ENCODE measurements around the gene SDHAF1.

The SDHAF1 gene

DNA sequence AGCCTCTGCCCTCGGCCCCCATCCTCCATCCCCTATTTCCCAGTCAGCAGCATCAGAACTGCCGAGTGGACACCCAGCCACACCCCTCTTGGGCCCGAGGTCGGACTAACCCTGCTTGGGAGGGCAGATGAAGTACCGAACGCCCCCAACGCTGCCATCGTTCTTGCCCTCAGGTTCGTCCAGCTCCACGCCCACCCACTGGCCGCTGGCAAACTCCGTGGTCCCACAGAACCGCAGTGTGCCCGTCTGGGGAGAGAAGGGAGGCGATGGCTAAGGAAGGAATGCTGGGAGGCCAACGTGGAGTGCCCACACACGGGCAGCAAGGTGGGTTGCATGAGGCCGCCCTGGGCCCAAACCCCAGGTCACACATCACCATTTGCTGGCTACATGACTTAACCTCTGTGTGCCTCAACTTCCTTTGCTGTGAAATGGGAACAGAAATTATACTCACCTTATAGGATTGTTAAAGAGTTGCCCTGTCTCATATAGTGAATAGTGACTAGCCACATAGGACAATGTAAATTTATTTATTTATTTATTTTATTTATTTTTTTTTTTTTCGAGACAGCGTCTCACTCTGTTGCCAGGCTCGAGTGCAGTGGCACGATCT, 24.2 kb downstream of the SDHAF1 start:
- Histone ChIP-seq H3K4me1 (ENCODE audit: control insufficient read depth in 2 of 2, insufficient read depth in 2 of 2, low read length in 2 of 2) (peaks cover 5% of the 10 kb centered on the region in 2 donors), H3K9ac (ENCODE audit: low read depth in 1 of 2, low read length in 2 of 2) (no peak overlapping the region), H3K27me3 (ENCODE audit: control insufficient read depth in 2 of 2, insufficient read depth in 2 of 2, low read length in 2 of 2) (no peaks in the 10 kb centered on the region), H3K9me3 (ENCODE audit: control insufficient read depth in 2 of 2, low read length in 2 of 2) (no peaks in the 10 kb centered on the region), H3K4me3 (ENCODE audit: low read length in 2 of 2) (no peak overlapping the region), H3K36me3 (ENCODE audit: control insufficient read depth in 2 of 2, insufficient read depth in 2 of 2, low read length in 2 of 2) (peaks cover 3 to 6% of the 10 kb centered on the region in 2 donors), H3K27ac (ENCODE audit: low read depth in 2 of 2, low read length in 2 of 2) (no peak overlapping the region)

- H3K36me3 ChIP-seq (ENCODE audit: control insufficient read depth in 2 of 2, insufficient read depth in 2 of 2, low read length in 2 of 2): peaks cover 6% of the 10 kb centered on the region in 2 donors
- no peak overlapping the region for H3K9ac ChIP-seq (ENCODE audit: low read depth in 1 of 2, low read length in 2 of 2)
- H3K4me3 ChIP-seq (ENCODE audit: low read length in 2 of 2): no peak overlapping the region
- no peaks in the 10 kb centered on the region for H3K9me3 ChIP-seq (ENCODE audit: control insufficient read depth in 2 of 2, low read length in 2 of 2)
- no peaks in the 10 kb centered on the region for H3K4me1 ChIP-seq (ENCODE audit: control insufficient read depth in 2 of 2, insufficient read depth in 2 of 2, low read length in 2 of 2)
- H3K27me3 ChIP-seq (ENCODE audit: control insufficient read depth in 2 of 2, insufficient read depth in 2 of 2, low read length in 2 of 2): no peaks in the 10 kb centered on the region
- no peak overlapping the region for H3K27ac ChIP-seq (ENCODE audit: low read depth in 2 of 2, low read length in 2 of 2)
Observed at GRCh38 chr19:36023432-36023831, 28.4 kb downstream of the SDHAF1 start.

DNA sequence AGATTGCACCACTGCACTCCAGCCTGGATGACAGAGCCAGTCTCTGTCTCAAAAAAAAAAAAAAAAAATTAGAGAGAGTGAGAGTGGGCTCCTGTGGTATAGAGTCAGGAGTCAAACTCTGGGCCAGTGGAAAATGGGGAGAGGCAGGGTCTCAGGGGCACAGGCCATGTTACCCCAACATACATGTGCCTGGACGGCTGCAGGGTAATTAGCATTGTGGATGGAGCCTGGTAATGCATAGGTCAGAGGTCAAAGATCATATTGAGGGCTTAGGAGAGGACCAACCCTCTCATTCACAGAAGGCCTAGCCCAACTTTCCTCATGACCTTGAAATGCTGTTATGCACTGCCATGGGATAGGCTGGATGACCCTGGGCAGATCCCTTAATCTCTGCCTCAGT, 30.6 kb downstream of the SDHAF1 start:
- Histone ChIP-seq H3K9ac (ENCODE audit: low read depth in 1 of 2, low read length in 2 of 2) (no peak overlapping the region), H3K27ac (ENCODE audit: low read depth in 2 of 2, low read length in 2 of 2) (no peak overlapping the region), H3K9me3 (ENCODE audit: control insufficient read depth in 2 of 2, low read length in 2 of 2) (no peaks in the 10 kb centered on the region), H3K4me3 (ENCODE audit: low read length in 2 of 2) (no peak overlapping the region), H3K27me3 (ENCODE audit: control insufficient read depth in 2 of 2, insufficient read depth in 2 of 2, low read length in 2 of 2) (no peaks in the 10 kb centered on the region), H3K4me1 (ENCODE audit: control insufficient read depth in 2 of 2, insufficient read depth in 2 of 2, low read length in 2 of 2) (no peaks in the 10 kb centered on the region), H3K36me3 (ENCODE audit: control insufficient read depth in 2 of 2, insufficient read depth in 2 of 2, low read length in 2 of 2) (peaks cover 4 to 6% of the 10 kb centered on the region in 2 donors)

DNA sequence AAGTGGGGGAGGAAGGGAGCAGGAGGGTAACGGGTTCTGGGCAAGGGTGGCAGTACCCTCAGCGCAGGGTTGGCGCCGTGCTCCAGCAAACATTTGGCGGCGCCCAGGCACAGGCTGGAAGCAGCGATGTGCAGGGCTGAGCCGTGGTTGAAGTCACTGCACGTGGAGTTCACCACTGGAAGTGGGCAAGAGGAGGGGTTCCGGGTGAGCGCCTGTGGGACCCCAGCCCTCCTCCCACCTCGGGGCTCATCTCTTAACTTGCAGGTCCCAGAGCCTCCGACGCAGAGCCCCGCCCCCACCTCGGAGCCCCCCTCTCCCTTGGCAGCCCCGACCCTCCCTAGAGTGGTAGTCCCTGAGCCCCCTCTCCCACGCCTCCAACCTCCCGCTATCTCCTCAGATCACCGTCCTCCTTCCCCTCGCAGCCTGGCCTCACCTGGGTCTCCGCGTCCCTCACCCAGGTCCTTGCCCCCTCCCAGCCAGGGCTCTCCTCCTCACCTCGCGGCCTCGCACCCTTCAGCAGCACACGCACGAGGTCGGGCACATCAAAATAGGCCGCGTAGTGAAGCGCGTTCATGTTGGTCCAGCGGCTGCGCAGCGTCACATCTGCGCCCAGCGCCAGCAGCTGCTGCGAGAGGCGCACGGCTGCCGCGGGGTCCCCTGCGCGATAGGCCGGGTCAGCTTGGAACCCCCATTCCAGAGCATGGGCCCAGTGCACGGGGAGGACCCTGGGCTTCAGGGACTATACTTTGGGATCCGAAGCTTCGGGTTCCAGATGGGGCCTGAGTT, 31.3 kb downstream of the SDHAF1 start:
- no peak overlapping the region for H3K27ac ChIP-seq (ENCODE audit: low read depth in 2 of 2, low read length in 2 of 2)
- no peaks in the 10 kb centered on the region for H3K4me1 ChIP-seq (ENCODE audit: control insufficient read depth in 2 of 2, insufficient read depth in 2 of 2, low read length in 2 of 2)
- H3K36me3 ChIP-seq (ENCODE audit: control insufficient read depth in 2 of 2, insufficient read depth in 2 of 2, low read length in 2 of 2): peaks cover 4 to 6% of the 10 kb centered on the region in 2 donors
- H3K9ac ChIP-seq (ENCODE audit: low read depth in 1 of 2, low read length in 2 of 2): no peak overlapping the region
- no peak overlapping the region for H3K4me3 ChIP-seq (ENCODE audit: low read length in 2 of 2)
- H3K27me3 ChIP-seq (ENCODE audit: control insufficient read depth in 2 of 2, insufficient read depth in 2 of 2, low read length in 2 of 2): no peaks in the 10 kb centered on the region
- H3K9me3 ChIP-seq (ENCODE audit: control insufficient read depth in 2 of 2, low read length in 2 of 2): no peaks in the 10 kb centered on the region

DNA sequence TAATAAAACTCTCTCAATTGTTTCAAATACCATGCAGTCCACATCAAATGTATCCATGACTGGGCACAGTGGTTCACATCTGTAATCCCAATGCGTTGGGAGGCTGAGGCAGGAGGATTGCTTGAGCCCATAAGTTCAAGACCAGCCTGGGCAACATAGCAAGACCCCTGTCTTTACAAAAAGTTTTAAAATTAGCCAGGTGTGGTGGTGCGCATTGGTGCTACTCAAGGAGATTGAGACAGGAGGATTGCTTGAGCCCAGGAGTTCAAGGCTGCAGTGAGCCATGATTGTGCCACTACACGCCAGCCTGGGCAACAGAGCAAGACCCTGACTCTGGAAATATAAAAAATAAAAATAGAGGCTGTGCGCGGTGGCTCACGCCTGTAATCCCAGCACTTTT, 32.7 kb downstream of the SDHAF1 start:
- H3K27me3 ChIP-seq (ENCODE audit: control insufficient read depth in 2 of 2, insufficient read depth in 2 of 2, low read length in 2 of 2): no peaks in the 10 kb centered on the region
- H3K9ac ChIP-seq (ENCODE audit: low read depth in 1 of 2, low read length in 2 of 2): no peak overlapping the region
- peaks cover 0 to 6% of the 10 kb centered on the region in 2 donors for H3K36me3 ChIP-seq (ENCODE audit: control insufficient read depth in 2 of 2, insufficient read depth in 2 of 2, low read length in 2 of 2)
- no peak overlapping the region for H3K27ac ChIP-seq (ENCODE audit: low read depth in 2 of 2, low read length in 2 of 2)
- H3K4me1 ChIP-seq (ENCODE audit: control insufficient read depth in 2 of 2, insufficient read depth in 2 of 2, low read length in 2 of 2): no peaks in the 10 kb centered on the region
- H3K9me3 ChIP-seq (ENCODE audit: control insufficient read depth in 2 of 2, low read length in 2 of 2): no peaks in the 10 kb centered on the region
- no peak overlapping the region for H3K4me3 ChIP-seq (ENCODE audit: low read length in 2 of 2)

GRCh38 chr19:36028313-36029041, 33.5 kb downstream of the SDHAF1 start:
- peaks cover 0 to 6% of the 10 kb centered on the region in 2 donors for H3K36me3 ChIP-seq (ENCODE audit: control insufficient read depth in 2 of 2, insufficient read depth in 2 of 2, low read length in 2 of 2)
- no peak overlapping the region for H3K9ac ChIP-seq (ENCODE audit: low read depth in 1 of 2, low read length in 2 of 2)
- H3K27ac ChIP-seq (ENCODE audit: low read depth in 2 of 2, low read length in 2 of 2): no peak overlapping the region

GRCh38 chr19:36030264-36031148, 35.5 kb downstream of the SDHAF1 start:
- Histone ChIP-seq H3K36me3 (ENCODE audit: control insufficient read depth in 2 of 2, insufficient read depth in 2 of 2, low read length in 2 of 2) (peaks cover 4 to 6% of the 10 kb centered on the region in 2 donors), H3K27me3 (ENCODE audit: control insufficient read depth in 2 of 2, insufficient read depth in 2 of 2, low read length in 2 of 2) (no peaks in the 10 kb centered on the region), H3K4me1 (ENCODE audit: control insufficient read depth in 2 of 2, insufficient read depth in 2 of 2, low read length in 2 of 2) (no peaks in the 10 kb centered on the region), H3K4me3 (ENCODE audit: low read length in 2 of 2) (no peak overlapping the region), H3K9me3 (ENCODE audit: control insufficient read depth in 2 of 2, low read length in 2 of 2) (no peaks in the 10 kb centered on the region), H3K9ac (ENCODE audit: low read depth in 1 of 2, low read length in 2 of 2) (no peak overlapping the region), H3K27ac (ENCODE audit: low read depth in 2 of 2, low read length in 2 of 2) (no peak overlapping the region)

More at GRCh38 chr19:36028313-36029041, 33.5 kb downstream of the SDHAF1 start:
- no peaks in the 10 kb centered on the region for H3K27me3 ChIP-seq (ENCODE audit: control insufficient read depth in 2 of 2, insufficient read depth in 2 of 2, low read length in 2 of 2)
- H3K9me3 ChIP-seq (ENCODE audit: control insufficient read depth in 2 of 2, low read length in 2 of 2): no peaks in the 10 kb centered on the region
- H3K4me3 ChIP-seq (ENCODE audit: low read length in 2 of 2): no peak overlapping the region
- no peaks in the 10 kb centered on the region for H3K4me1 ChIP-seq (ENCODE audit: control insufficient read depth in 2 of 2, insufficient read depth in 2 of 2, low read length in 2 of 2)

DNA sequence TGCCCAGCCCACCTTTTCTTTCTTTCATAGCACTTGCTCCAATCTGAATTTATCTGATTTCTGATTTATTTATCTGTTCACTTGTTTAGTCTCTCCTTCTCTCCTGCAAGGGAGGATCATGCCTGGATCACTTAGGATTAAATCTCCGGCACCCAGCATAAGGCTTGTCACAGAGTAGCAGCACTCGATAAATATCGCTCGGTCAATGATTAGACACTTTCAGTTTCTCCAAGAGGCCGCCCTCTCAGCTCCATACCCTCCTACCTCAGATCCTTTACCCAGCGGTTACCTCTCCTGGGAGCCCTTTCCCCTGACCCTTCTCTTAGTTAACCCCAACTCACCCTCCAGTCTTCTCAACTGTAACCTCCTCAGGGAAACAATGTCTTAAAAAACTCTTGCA, 36.3 kb downstream of the SDHAF1 start:
- H3K9ac ChIP-seq (ENCODE audit: low read depth in 1 of 2, low read length in 2 of 2): no peak overlapping the region
- no peak overlapping the region for H3K27ac ChIP-seq (ENCODE audit: low read depth in 2 of 2, low read length in 2 of 2)
- no peaks in the 10 kb centered on the region for H3K27me3 ChIP-seq (ENCODE audit: control insufficient read depth in 2 of 2, insufficient read depth in 2 of 2, low read length in 2 of 2)
- no peaks in the 10 kb centered on the region for H3K9me3 ChIP-seq (ENCODE audit: control insufficient read depth in 2 of 2, low read length in 2 of 2)
- H3K36me3 ChIP-seq (ENCODE audit: control insufficient read depth in 2 of 2, insufficient read depth in 2 of 2, low read length in 2 of 2): peaks cover 4 to 6% of the 10 kb centered on the region in 2 donors
- H3K4me1 ChIP-seq (ENCODE audit: control insufficient read depth in 2 of 2, insufficient read depth in 2 of 2, low read length in 2 of 2): no peaks in the 10 kb centered on the region
- no peak overlapping the region for H3K4me3 ChIP-seq (ENCODE audit: low read length in 2 of 2)

GRCh38 chr19:36032251-36033104, 37.5 kb downstream of the SDHAF1 start, which contains the start of gene CLIP3:
TSS of gene CLIP3 (minus strand) at chr19:36032873. CDS start at chr19:36032357, 516 bp downstream.
- H3K36me3 ChIP-seq (ENCODE audit: control insufficient read depth in 2 of 2, insufficient read depth in 2 of 2, low read length in 2 of 2): peaks cover 0 to 4% of the 10 kb centered on the region in 2 donors
- H3K4me1 ChIP-seq (ENCODE audit: control insufficient read depth in 2 of 2, insufficient read depth in 2 of 2, low read length in 2 of 2): no peaks in the 10 kb centered on the region
- no peaks in the 10 kb centered on the region for H3K27me3 ChIP-seq (ENCODE audit: control insufficient read depth in 2 of 2, insufficient read depth in 2 of 2, low read length in 2 of 2)
- H3K4me3 ChIP-seq (ENCODE audit: low read length in 2 of 2): peak within 1 kb of the TSS; percentile 54 to 63
- peak within 1 kb of the TSS in 1 of 2 donors; percentile 23 for H3K27ac ChIP-seq (ENCODE audit: low read depth in 2 of 2, low read length in 2 of 2)
- no peak within 1 kb of the TSS for H3K9ac ChIP-seq (ENCODE audit: low read depth in 1 of 2, low read length in 2 of 2)
- H3K9me3 ChIP-seq (ENCODE audit: control insufficient read depth in 2 of 2, low read length in 2 of 2): no peaks in the 10 kb centered on the region

Data from mucosa of rectum (tissue), 2 donors.